HepG2 (cell line): Measurements from ENCODE around the gene NEURL4. TPM values are rescaled to one million over a fixed set of nuclear protein-coding genes. Genes with fewer than 3 reads are reported as not detected.

Experiments used
- ATAC-seq: fragments of 200-7000 bp; cut with Tn5 transposase; 3 replicates; pipeline ENCODE4 v1.9.1; 2020; ENCODE audit warnings: mild to moderate bottlenecking, moderate library complexity
- BruUV-seq: library from RNA; stranded (reverse); fragments of 400-500 nt; replicated peaks from 2 replicates; lab custom pipeline; 2021; lab: Mats Ljungman, UMichigan
- CTCF ChIA-PET: fragments of 300-600 bp; formaldehyde crosslinking; extraction: SDS; loops from one replicate; lab custom pipeline; 2021; ENCODE audit warnings: low total read pairs, inconsistent platforms, low intra/inter-chr PET ratio; lab: Yijun Ruan, JAX
- POLR2A ChIA-PET: fragments of 350-600 bp; sonication (Branson Sonifier 250); formaldehyde crosslinking; loops from one replicate; lab custom pipeline; 2020; ENCODE audit warnings: antibody characterized with exemption, inconsistent platforms; lab: Yijun Ruan, JAX
- DNase-seq: peaks from one replicate; pipeline ENCODE4 v3.0.0-alpha.2; 2015; ENCODE audit warnings: low spot score
- FAIRE-seq: peaks from 3 replicates; lab custom pipeline; 2011; peaks lifted over from hg19 to GRCh38; lab: Jason Lieb, UNC
- H2AFZ ChIP-seq: one replicate; pipeline ENCODE4 v1.6.1; 2011; ENCODE audit warnings: low read length, inconsistent platforms
- H3K27ac ChIP-seq: fragments of 300-600 bp; 3 replicates; pipeline ENCODE4 v1.8.0; 2011; ENCODE audit warnings: mixed run types, mild to moderate bottlenecking, mixed read lengths, low read length, inconsistent platforms; ENCODE audit not compliant: insufficient read depth; ENCODE audit errors: extremely low read length
- H3K27me3 ChIP-seq, 2 experiments: fragments of 200-600 bp in 1 of 2; 2 replicates in 1 of 2; 3 replicates in 1 of 2; pipeline versions ENCODE4 v1.6.0 to v1.8.0; 2011; ENCODE audit warnings: low read length in 2 of 2, mild to moderate bottlenecking in 2 of 2, moderate library complexity in 2 of 2, inconsistent platforms in 1 of 2; ENCODE audit not compliant: insufficient read depth in 2 of 2, control insufficient read depth in 1 of 2
- H3K36me3 ChIP-seq, 2 experiments: fragments of 200-600 bp in 1 of 2; replicated peaks in 1 of 2; 2 replicates in 1 of 2; 3 replicates in 1 of 2; pipeline versions ENCODE4 v1.5.1 to v1.8.0; 2011; ENCODE audit warnings: low read length in 2 of 2, inconsistent platforms in 1 of 2; ENCODE audit not compliant: insufficient read depth in 2 of 2, control insufficient read depth in 1 of 2
- H3K4me1 ChIP-seq: 2 replicates; pipeline ENCODE4 v1.5.1; 2012; ENCODE audit warnings: low read length, inconsistent platforms; ENCODE audit not compliant: insufficient read depth
- H3K4me2 ChIP-seq: 2 replicates; pipeline ENCODE4 v1.6.0; 2011; ENCODE audit warnings: low read depth, low read length, inconsistent platforms
- H3K4me3 ChIP-seq, 3 experiments: fragments of 200-600 bp in 1 of 3; sonication (generic), shearing (Covaris generic) in 1 of 3; replicated peaks in 1 of 3; 2 replicates each; pipeline ENCODE4 v1.5.1; 2011 to 2016; ENCODE audit warnings: low read length in 3 of 3, inconsistent platforms in 2 of 3, low read depth in 2 of 3, mild to moderate bottlenecking in 2 of 3, control low read depth in 1 of 3, mixed read lengths in 1 of 3; ENCODE audit not compliant: insufficient read depth in 1 of 3
- H3K79me2 ChIP-seq: one replicate; pipeline ENCODE4 v1.6.1; 2011; ENCODE audit warnings: low read length, inconsistent platforms; ENCODE audit not compliant: insufficient read depth
- H3K9ac ChIP-seq: 2 replicates; pipeline ENCODE4 v1.6.0; 2011; ENCODE audit warnings: mild to moderate bottlenecking, low read depth, low read length, inconsistent platforms; ENCODE audit not compliant: insufficient read depth
- H3K9me3 ChIP-seq: 2 replicates; pipeline ENCODE4 v1.5.1; 2012; ENCODE audit warnings: mild to moderate bottlenecking, low read length
- H4K20me1 ChIP-seq: 2 replicates; pipeline ENCODE4 v1.6.0; 2011; ENCODE audit warnings: inconsistent platforms, mild to moderate bottlenecking, low read length, moderate library complexity; ENCODE audit not compliant: insufficient read depth
- AGO1 ChIP-seq: fragments of 200-400 bp; formaldehyde crosslinking; IDR thresholded peaks from 2 replicates; pipeline ENCODE4 v1.6.1; 2017; ENCODE audit warnings: mild to moderate bottlenecking, low read depth, low read length, moderate library complexity; ENCODE audit not compliant: poor library complexity, severe bottlenecking
- DPF2 ChIP-seq: sonication (generic); formaldehyde crosslinking; IDR thresholded peaks from 2 replicates; pipeline ENCODE4 v1.4.0; 2020; ENCODE audit warnings: mild to moderate bottlenecking, low read depth, missing genetic modification reagents, borderline replicate concordance
- HNRNPL ChIP-seq: fragments of 200-400 bp; formaldehyde crosslinking; IDR thresholded peaks from 2 replicates; pipeline ENCODE4 v1.6.1; 2017; ENCODE audit warnings: mild to moderate bottlenecking, low read depth, low read length
- MEF2D ChIP-seq: sonication (generic); formaldehyde crosslinking; IDR thresholded peaks from 2 replicates; pipeline ENCODE4 v1.5.1; 2020; ENCODE audit warnings: mild to moderate bottlenecking, missing genetic modification reagents
- TERF1 ChIP-seq: sonication (generic); formaldehyde crosslinking; IDR thresholded peaks from 2 replicates; pipeline ENCODE4 v1.8.0; 2022; ENCODE audit warnings: mild to moderate bottlenecking, missing genetic modification reagents, moderate library complexity
- ZC3H13 ChIP-seq: sonication (generic); formaldehyde crosslinking; IDR thresholded peaks from 2 replicates; pipeline ENCODE4 v1.8.1; 2023; ENCODE audit warnings: mild to moderate bottlenecking, missing genetic modification reagents, moderate library complexity
- ZNF30 ChIP-seq: sonication (generic); formaldehyde crosslinking; IDR thresholded peaks from 2 replicates; pipeline ENCODE4 v1.5.0; 2020; ENCODE audit warnings: mild to moderate bottlenecking, missing genetic modification reagents
- WGBS: methylation state at CpG from one replicate; pipeline ENCODE4 v1.1.6; 2017; ENCODE audit warnings: low lambda C conversion rate; 5-methylcytosine and 5-hydroxymethylcytosine counted together
- in situ Hi-C: cut with HindIII; loops from 2 replicates; pipeline ENCODE4 v1.10.0; 2017; ENCODE audit warnings: low pct_unique_long_range_greater_than_20kb; ENCODE audit not compliant: extremely low pct_ligation_motif_present
- intact Hi-C: fragments of 100-400 bp; cut with micrococcal nuclease; formaldehyde crosslinking; loops from one replicate; pipeline ENCODE4 v1.10.0; 2022; ENCODE audit not compliant: unreplicated experiment
- polyA plus RNA-seq, 8 experiments: library from polyadenylated mRNA; depleted of rRNA in 3 of 8; stranded (reverse) in 7 of 8; unstranded in 1 of 8; fragments of >200 nt; fragmentation: Illumina TruSeq in 4 of 8; extraction: Trizol in 4 of 8; gene quantifications; 2 replicates each; pipeline versions ENCODE4 v1.2.1 to v1.2.3, GENCODE V29; 2011 to 2016; ENCODE audit warnings: low read depth in 4 of 8, missing spikeins in 1 of 8, mixed read lengths in 1 of 8; ENCODE audit not compliant: insufficient read depth in 1 of 8
- total RNA-seq, 5 experiments: library from RNA; depleted of rRNA; stranded (reverse); fragments of >200 nt; fragmentation: Illumina TruSeq; extraction: Trizol; gene quantifications; 2 replicates each; pipeline ENCODE4 v1.2.3, GENCODE V29; 2016; ENCODE audit warnings: low read depth in 1 of 5
- TF ChIP-seq, protein P1 (sequence below), 2 experiments: sonication (generic) in 1 of 2; formaldehyde crosslinking in 1 of 2; IDR thresholded peaks; 2 replicates each; pipeline versions ENCODE4 v1.4.0 to v1.6.1; 2016 to 2020; ENCODE audit warnings: borderline replicate concordance in 1 of 2, low read depth in 1 of 2, mild to moderate bottlenecking in 1 of 2, missing genetic modification reagents in 1 of 2
- TF ChIP-seq, protein P2 (sequence below): sonication (generic); formaldehyde crosslinking; IDR thresholded peaks from 2 replicates; pipeline ENCODE4 v1.5.0; 2020; ENCODE audit warnings: mild to moderate bottlenecking, missing genetic modification reagents, moderate library complexity
- TF ChIP-seq, protein P3 (sequence below): sonication (generic); formaldehyde crosslinking; IDR thresholded peaks from 2 replicates; pipeline ENCODE4 v1.4.0; 2020; ENCODE audit warnings: missing genetic modification reagents, borderline replicate concordance

Gene NEURL4
- total and polyA plus RNA-seq, 2 of the 13 experiments (the other 11 are each of a cell fraction or from before 2014, with no cell fraction given): 14.8 to 15.7 TPM

GRCh38 chr17:7346761-7347614, 17.9 kb upstream of the NEURL4 start:
- Histone ChIP-seq H3K27ac (no peak overlapping the region), H3K4me1 (peaks cover 54% of the 10 kb centered on the region), H3K36me3 (no peaks in the 10 kb centered on the region), H4K20me1 (peaks cover 13% of the 10 kb centered on the region; the same call in 1 of the 2 replicates), H3K4me3 (no peak overlapping the region), H3K27me3 (peaks cover 2 to 20% of the 10 kb centered on the region in 2 experiments; a peak in 3 of 5 replicates), H3K9me3 (no peaks in the 10 kb centered on the region), H2AFZ (no peak overlapping the region), H3K9ac (no peak overlapping the region), H3K4me2 (no peak overlapping the region), H3K79me2 (no peaks in the 10 kb centered on the region)
- in situ Hi-C loops: no loop called here
- BruUV-seq: no TSS peak
- CTCF ChIA-PET: interaction anchor here (1.0 to 5.9 kb wide), 3 partner anchors 23 to 66 kb away, joined by 3 to 41 read pairs (median 15); partner anchors contain the start of gene SLC2A4
- intact Hi-C loops: loop anchor here (2.0 kb wide), 1 partner anchor 66 kb away; the partner anchor contains the start of gene SLC2A4
- 53% methylated on average over 11 of the region's 18 CpGs for WGBS
- no peak for ATAC-seq
- POLR2A ChIA-PET: interaction anchor here (1.9 to 2.3 kb wide), 2 partner anchors 12 to 56 kb away, joined by 5 to 7 read pairs; partner anchors contain the start of gene TMEM256
- no peak for DNase-seq
- no peak for FAIRE-seq
- TF ChIP-seq, protein P1, sequence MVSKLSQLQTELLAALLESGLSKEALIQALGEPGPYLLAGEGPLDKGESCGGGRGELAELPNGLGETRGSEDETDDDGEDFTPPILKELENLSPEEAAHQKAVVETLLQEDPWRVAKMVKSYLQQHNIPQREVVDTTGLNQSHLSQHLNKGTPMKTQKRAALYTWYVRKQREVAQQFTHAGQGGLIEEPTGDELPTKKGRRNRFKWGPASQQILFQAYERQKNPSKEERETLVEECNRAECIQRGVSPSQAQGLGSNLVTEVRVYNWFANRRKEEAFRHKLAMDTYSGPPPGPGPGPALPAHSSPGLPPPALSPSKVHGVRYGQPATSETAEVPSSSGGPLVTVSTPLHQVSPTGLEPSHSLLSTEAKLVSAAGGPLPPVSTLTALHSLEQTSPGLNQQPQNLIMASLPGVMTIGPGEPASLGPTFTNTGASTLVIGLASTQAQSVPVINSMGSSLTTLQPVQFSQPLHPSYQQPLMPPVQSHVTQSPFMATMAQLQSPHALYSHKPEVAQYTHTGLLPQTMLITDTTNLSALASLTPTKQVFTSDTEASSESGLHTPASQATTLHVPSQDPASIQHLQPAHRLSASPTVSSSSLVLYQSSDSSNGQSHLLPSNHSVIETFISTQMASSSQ (IDR thresholded peaks at IDR 0.05; ENCODE audit: low read depth): no peak
- TF ChIP-seq, protein P1 (CRISPR knock-in tag; IDR thresholded peaks at IDR 0.05; ENCODE audit: borderline replicate concordance): 0 out of 2 replicates have a peak, but pooled peaks have one; percentile 6
- TF ChIP-seq ZNF30: no peak
- peak; percentile 88 for TF ChIP-seq AGO1
- TF ChIP-seq ZC3H13 (CRISPR knock-in tag): peak; percentile 50; the same call in 1 of the 2 replicates
- TF ChIP-seq HNRNPL: 0 out of 2 replicates have a peak, but pooled peaks have one; percentile 23
- TF ChIP-seq, protein P2, sequence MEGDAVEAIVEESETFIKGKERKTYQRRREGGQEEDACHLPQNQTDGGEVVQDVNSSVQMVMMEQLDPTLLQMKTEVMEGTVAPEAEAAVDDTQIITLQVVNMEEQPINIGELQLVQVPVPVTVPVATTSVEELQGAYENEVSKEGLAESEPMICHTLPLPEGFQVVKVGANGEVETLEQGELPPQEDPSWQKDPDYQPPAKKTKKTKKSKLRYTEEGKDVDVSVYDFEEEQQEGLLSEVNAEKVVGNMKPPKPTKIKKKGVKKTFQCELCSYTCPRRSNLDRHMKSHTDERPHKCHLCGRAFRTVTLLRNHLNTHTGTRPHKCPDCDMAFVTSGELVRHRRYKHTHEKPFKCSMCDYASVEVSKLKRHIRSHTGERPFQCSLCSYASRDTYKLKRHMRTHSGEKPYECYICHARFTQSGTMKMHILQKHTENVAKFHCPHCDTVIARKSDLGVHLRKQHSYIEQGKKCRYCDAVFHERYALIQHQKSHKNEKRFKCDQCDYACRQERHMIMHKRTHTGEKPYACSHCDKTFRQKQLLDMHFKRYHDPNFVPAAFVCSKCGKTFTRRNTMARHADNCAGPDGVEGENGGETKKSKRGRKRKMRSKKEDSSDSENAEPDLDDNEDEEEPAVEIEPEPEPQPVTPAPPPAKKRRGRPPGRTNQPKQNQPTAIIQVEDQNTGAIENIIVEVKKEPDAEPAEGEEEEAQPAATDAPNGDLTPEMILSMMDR (CRISPR knock-in tag): peak; percentile 29; the same call in 1 of the 2 replicates
- 0 out of 2 replicates have a peak, but pooled peaks have one; percentile 19 for TF ChIP-seq DPF2 (CRISPR knock-in tag)
- TF ChIP-seq TERF1 (CRISPR knock-in tag): no peak
- TF ChIP-seq, protein P3, sequence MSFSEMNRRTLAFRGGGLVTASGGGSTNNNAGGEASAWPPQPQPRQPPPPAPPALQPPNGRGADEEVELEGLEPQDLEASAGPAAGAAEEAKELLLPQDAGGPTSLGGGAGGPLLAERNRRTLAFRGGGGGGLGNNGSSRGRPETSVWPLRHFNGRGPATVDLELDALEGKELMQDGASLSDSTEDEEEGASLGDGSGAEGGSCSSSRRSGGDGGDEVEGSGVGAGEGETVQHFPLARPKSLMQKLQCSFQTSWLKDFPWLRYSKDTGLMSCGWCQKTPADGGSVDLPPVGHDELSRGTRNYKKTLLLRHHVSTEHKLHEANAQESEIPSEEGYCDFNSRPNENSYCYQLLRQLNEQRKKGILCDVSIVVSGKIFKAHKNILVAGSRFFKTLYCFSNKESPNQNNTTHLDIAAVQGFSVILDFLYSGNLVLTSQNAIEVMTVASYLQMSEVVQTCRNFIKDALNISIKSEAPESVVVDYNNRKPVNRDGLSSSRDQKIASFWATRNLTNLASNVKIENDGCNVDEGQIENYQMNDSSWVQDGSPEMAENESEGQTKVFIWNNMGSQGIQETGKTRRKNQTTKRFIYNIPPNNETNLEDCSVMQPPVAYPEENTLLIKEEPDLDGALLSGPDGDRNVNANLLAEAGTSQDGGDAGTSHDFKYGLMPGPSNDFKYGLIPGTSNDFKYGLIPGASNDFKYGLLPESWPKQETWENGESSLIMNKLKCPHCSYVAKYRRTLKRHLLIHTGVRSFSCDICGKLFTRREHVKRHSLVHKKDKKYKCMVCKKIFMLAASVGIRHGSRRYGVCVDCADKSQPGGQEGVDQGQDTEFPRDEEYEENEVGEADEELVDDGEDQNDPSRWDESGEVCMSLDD: no peak
- TF ChIP-seq MEF2D: no peak
